Neural progenitor cell (in vitro differentiated cells): ENCODE results near the gene DTD1. TPM values are rescaled to one million over a fixed set of nuclear protein-coding genes. Genes with fewer than 3 reads are reported as not detected.

Source experiments
- DNase-seq: peaks from one replicate; pipeline ENCODE4 v3.0.0-alpha.2; 2016; ENCODE audit warnings: low spot score
- H2AFZ ChIP-seq: fragments of 200-600 bp; sonication (generic); replicated peaks from 2 replicates; pipeline ENCODE4 v1.6.1; 2016; ENCODE audit warnings: antibody characterized with exemption
- H3F3A ChIP-seq: fragments of 200-600 bp; sonication (generic); 2 replicates; pipeline ENCODE4 v1.6.1; 2016; ENCODE audit warnings: antibody characterized with exemption, low read depth
- H3K27ac ChIP-seq: fragments of 200-600 bp; sonication (generic); 2 replicates; pipeline ENCODE4 v1.5.1; 2016; ENCODE audit warnings: mild to moderate bottlenecking
- H3K27me3 ChIP-seq: fragments of 200-600 bp; sonication (generic); 2 replicates; pipeline ENCODE4 v1.6.1; 2016; ENCODE audit warnings: mild to moderate bottlenecking, moderate library complexity
- H3K36me3 ChIP-seq: fragments of 200-600 bp; sonication (generic); 2 replicates; pipeline ENCODE4 v1.5.1; 2016
- H3K4me1 ChIP-seq: fragments of 200-600 bp; sonication (generic); 2 replicates; pipeline ENCODE4 v1.6.1; 2016; ENCODE audit warnings: mixed run types
- H3K4me2 ChIP-seq: fragments of 200-600 bp; sonication (generic); 2 replicates; pipeline ENCODE4 v1.6.1; 2016
- H3K4me3 ChIP-seq: fragments of 200-600 bp; sonication (generic); 2 replicates; pipeline ENCODE4 v1.5.1; 2016
- H3K79me2 ChIP-seq: fragments of 200-600 bp; sonication (generic); 2 replicates; pipeline ENCODE4 v1.6.1; 2016; ENCODE audit warnings: low read depth
- H3K9ac ChIP-seq: fragments of 200-600 bp; sonication (generic); 2 replicates; pipeline ENCODE4 v1.6.1; 2016
- H3K9me3 ChIP-seq: fragments of 200-600 bp; sonication (generic); 2 replicates; pipeline ENCODE4 v1.5.1; 2016; ENCODE audit warnings: low read depth
- H4K20me1 ChIP-seq: fragments of 200-600 bp; sonication (generic); 2 replicates; pipeline ENCODE4 v1.6.1; 2016; ENCODE audit warnings: low read depth
- H3K27ac Mint-ChIP-seq: 3 replicates; pipeline ENCODE4 v1.8.0; 2021; ENCODE audit warnings: mixed read lengths
- H3K27me3 Mint-ChIP-seq: 2 replicates; pipeline ENCODE4 v1.8.0; 2022; ENCODE audit warnings: low read depth, mild to moderate bottlenecking, inconsistent platforms, moderate library complexity, mixed read lengths; ENCODE audit not compliant: insufficient read depth
- H3K36me3 Mint-ChIP-seq: 3 replicates; pipeline ENCODE4 v1.8.0; 2021; ENCODE audit warnings: mixed read lengths
- H3K4me1 Mint-ChIP-seq: 3 replicates; pipeline ENCODE4 v1.8.0; 2021; ENCODE audit warnings: mixed read lengths
- H3K4me3 Mint-ChIP-seq: 3 replicates; pipeline ENCODE4 v1.8.0; 2021; ENCODE audit warnings: mild to moderate bottlenecking, moderate library complexity, mixed read lengths
- H3K9me3 Mint-ChIP-seq: 3 replicates; pipeline ENCODE4 v1.8.0; 2020; ENCODE audit warnings: mixed read lengths
- CTCF ChIP-seq: fragments of 200-600 bp; sonication (generic); IDR thresholded peaks from 2 replicates; pipeline ENCODE4 v1.5.1; 2017; ENCODE audit warnings: antibody characterized with exemption, mild to moderate bottlenecking
- EZH2 ChIP-seq: fragments of 200-600 bp; sonication (generic); IDR thresholded peaks from 2 replicates; pipeline ENCODE4 v1.6.1; 2017; ENCODE audit warnings: antibody characterized with exemption, mild to moderate bottlenecking, moderate library complexity
- EZH2phosphoT487 ChIP-seq: fragments of 200-600 bp; sonication (generic); IDR thresholded peaks from 2 replicates; pipeline ENCODE4 v1.6.1; 2017; ENCODE audit warnings: antibody characterized with exemption
- total RNA-seq: library from RNA; depleted of rRNA; stranded (reverse); fragments of >200 nt; gene quantifications from 2 replicates; pipeline ENCODE4 v1.2.3, GENCODE V29; 2015; ENCODE audit warnings: low replicate concordance

The DTD1 gene
- total RNA-seq, 1 donor from 2014 or later, result 92.6 TPM

GRCh38 chr20:18695175-18695574 lies 107.3 kb downstream of the DTD1 start:
- H3K9ac ChIP-seq, result no peak overlapping the region
- no peak overlapping the region for H3K27ac ChIP-seq
- H3K27me3 ChIP-seq, result no peaks in the 10 kb centered on the region
- H3K9me3 ChIP-seq, result no peaks in the 10 kb centered on the region
- peaks cover 3% of the 10 kb centered on the region for H3K36me3 Mint-ChIP-seq
- no peaks in the 10 kb centered on the region for H3K79me2 ChIP-seq
- H3K4me3 ChIP-seq, result no peak overlapping the region
- H3K4me1 ChIP-seq, result no peaks in the 10 kb centered on the region
- no peaks in the 10 kb centered on the region for H3K36me3 ChIP-seq
- no peak for DNase-seq
- no peaks in the 10 kb centered on the region for H3K27me3 Mint-ChIP-seq
- no peaks in the 10 kb centered on the region for H3K4me1 Mint-ChIP-seq
- no peaks in the 10 kb centered on the region for H3F3A ChIP-seq
- H3K4me2 ChIP-seq, result no peak overlapping the region
- no peak for TF ChIP-seq EZH2
- no peak for TF ChIP-seq EZH2phosphoT487
- no peak for TF ChIP-seq CTCF
- no peaks in the 10 kb centered on the region for H4K20me1 ChIP-seq
- no peak overlapping the region for H3K27ac Mint-ChIP-seq
- H2AFZ ChIP-seq, result no peak overlapping the region
- no peak overlapping the region for H3K4me3 Mint-ChIP-seq
- no peaks in the 10 kb centered on the region for H3K9me3 Mint-ChIP-seq

GRCh38 chr20:18698735-18699380 lies 111.0 kb downstream of the DTD1 start:
- no peak for DNase-seq
- no peak for TF ChIP-seq EZH2
- no peak for TF ChIP-seq CTCF
- no peak for TF ChIP-seq EZH2phosphoT487

GRCh38 chr20:18701969-18702368 lies 114.1 kb downstream of the DTD1 start:
- Histone ChIP-seq H3K9ac (no peak overlapping the region), H3K4me3 (no peak overlapping the region), H2AFZ (no peak overlapping the region), H3K27ac (no peak overlapping the region), H3K4me2 (no peak overlapping the region), H3K4me1 (no peaks in the 10 kb centered on the region), H3K79me2 (no peaks in the 10 kb centered on the region), H3F3A (no peaks in the 10 kb centered on the region), H3K9me3 (no peaks in the 10 kb centered on the region), H3K36me3 (no peaks in the 10 kb centered on the region), H4K20me1 (no peaks in the 10 kb centered on the region), H3K27me3 (no peaks in the 10 kb centered on the region)
- H3K27me3 Mint-ChIP-seq, result peaks cover 2% of the 10 kb centered on the region
- TF ChIP-seq EZH2 (no peak), CTCF (no peak), EZH2phosphoT487 (no peak)
- peaks cover 2% of the 10 kb centered on the region for H3K4me1 Mint-ChIP-seq
- DNase-seq, result no peak
- H3K9me3 Mint-ChIP-seq, result no peaks in the 10 kb centered on the region
- no peak overlapping the region for H3K4me3 Mint-ChIP-seq
- no peak overlapping the region for H3K27ac Mint-ChIP-seq
- H3K36me3 Mint-ChIP-seq, result peaks cover 1% of the 10 kb centered on the region

More at GRCh38 chr20:18698735-18699380, 111.0 kb downstream of the DTD1 start:
- Mint-ChIP-seq H3K36me3 (peaks cover 3% of the 10 kb centered on the region), H3K27ac (no peak overlapping the region), H3K4me1 (no peaks in the 10 kb centered on the region), H3K4me3 (no peak overlapping the region), H3K9me3 (no peaks in the 10 kb centered on the region), H3K27me3 (peaks cover 2% of the 10 kb centered on the region)
- H3K36me3 ChIP-seq, result no peaks in the 10 kb centered on the region
- no peaks in the 10 kb centered on the region for H3K79me2 ChIP-seq
- no peaks in the 10 kb centered on the region for H3K4me1 ChIP-seq
- H3F3A ChIP-seq, result no peaks in the 10 kb centered on the region
- H3K9me3 ChIP-seq, result no peaks in the 10 kb centered on the region
- H3K27ac ChIP-seq, result no peak overlapping the region
- H3K9ac ChIP-seq, result no peak overlapping the region
- H2AFZ ChIP-seq, result no peak overlapping the region
- no peak overlapping the region for H3K4me2 ChIP-seq
- H3K4me3 ChIP-seq, result no peak overlapping the region
- no peaks in the 10 kb centered on the region for H4K20me1 ChIP-seq
- H3K27me3 ChIP-seq, result no peaks in the 10 kb centered on the region
